Vagina (tissue), 2 donors: ENCODE data around the gene MACROD2. TPM values are rescaled to one million over a fixed set of nuclear protein-coding genes. Genes with fewer than 3 reads are reported as not detected.

Source experiments
- DNase-seq, 2 donors: peaks; one replicate each; pipeline ENCODE4 v3.0.0-alpha.2; 2017; ENCODE audit errors: extremely low spot score in 2 of 2
- H3K27ac ChIP-seq: fragments of 200-600 bp; sonication (generic); one replicate; pipeline ENCODE4 v1.5.1; 2019
- H3K27me3 ChIP-seq: fragments of 200-600 bp; sonication (generic); one replicate; pipeline ENCODE4 v1.5.1; 2019
- H3K36me3 ChIP-seq, 2 donors: fragments of 200-600 bp; sonication (generic); one replicate each; pipeline ENCODE4 v1.5.1; 2017 to 2019
- H3K4me1 ChIP-seq: fragments of 200-600 bp; sonication (generic); one replicate; pipeline ENCODE4 v1.5.1; 2019
- H3K4me3 ChIP-seq, 2 donors: fragments of 200-600 bp; sonication (generic); 1 replicate in 1 of 2; 2 replicates in 1 of 2; pipeline ENCODE4 v1.5.1; 2016 to 2019
- H3K9me3 ChIP-seq: fragments of 200-600 bp; sonication (generic); one replicate; pipeline ENCODE4 v1.5.1; 2019
- POLR2A ChIP-seq, 2 donors: fragments of 450-650 bp; IDR thresholded peaks; one replicate each; pipeline ENCODE4 v1.6.1; 2017; ENCODE audit warnings: antibody characterized with exemption in 2 of 2, mild to moderate bottlenecking in 2 of 2, moderate library complexity in 2 of 2
- POLR2AphosphoS5 ChIP-seq, 2 donors: sonication (generic); formaldehyde crosslinking; IDR thresholded peaks; one replicate each; pipeline ENCODE4 v1.9.0; 2017; ENCODE audit warnings: antibody characterized with exemption in 2 of 2, mild to moderate bottlenecking in 2 of 2, low read depth in 1 of 2; ENCODE audit not compliant: insufficient read depth in 1 of 2
- intact Hi-C: fragments of 100-400 bp; cut with DNase I; formaldehyde crosslinking; loops from one replicate; pipeline ENCODE4 v1.15.1; 2023
- total RNA-seq: library from RNA; depleted of rRNA; stranded (reverse); fragments of >200 nt; gene quantifications from one replicate; pipeline ENCODE4 v1.2.3, GENCODE V29; 2016
- TF ChIP-seq, protein P1 (sequence below), 3 experiments: fragments of 450-650 bp in 2 of 3; fragments of 200-600 bp in 1 of 3; sonication (generic) in 1 of 3; IDR thresholded peaks; one replicate each; pipeline ENCODE4 v1.5.1; 2017 to 2019; ENCODE audit warnings: antibody characterized with exemption in 3 of 3, mild to moderate bottlenecking in 2 of 3, moderate library complexity in 2 of 3

MACROD2 gene
- total RNA-seq, 1 donor from 2014 or later, result 12.5 TPM

DNA sequence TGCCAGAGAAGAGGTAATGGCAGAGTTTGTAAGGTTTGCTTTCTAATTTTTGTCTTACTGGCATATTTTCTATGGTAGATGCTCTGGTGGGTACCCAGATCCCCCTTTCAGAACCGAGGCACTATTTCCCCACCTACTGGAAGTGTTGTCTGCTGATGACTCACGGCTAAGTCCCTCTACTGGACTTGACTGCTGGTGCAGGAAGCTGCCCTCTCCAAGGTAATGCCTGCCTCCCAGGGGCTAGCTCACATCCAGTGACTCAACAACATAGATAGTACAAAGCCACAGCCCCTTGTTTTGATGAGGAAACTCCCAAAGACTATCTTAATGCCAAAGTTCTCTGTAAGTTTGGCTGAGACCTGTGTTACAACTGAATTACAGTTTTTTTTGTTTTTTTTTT is 627.5 kb downstream of the MACROD2 start:
- H3K27ac ChIP-seq, result no peak overlapping the region
- H3K27me3 ChIP-seq, result no peaks in the 10 kb centered on the region
- no peak for DNase-seq
- H3K4me3 ChIP-seq, result no peak overlapping the region
- TF ChIP-seq POLR2AphosphoS5 (IDR thresholded peaks at IDR 0.05; ENCODE audit: insufficient read depth in 1 of 2, low read depth in 1 of 2), result no peak
- TF ChIP-seq POLR2A (IDR thresholded peaks at IDR 0.05), result no peak
- TF ChIP-seq, protein P1, sequence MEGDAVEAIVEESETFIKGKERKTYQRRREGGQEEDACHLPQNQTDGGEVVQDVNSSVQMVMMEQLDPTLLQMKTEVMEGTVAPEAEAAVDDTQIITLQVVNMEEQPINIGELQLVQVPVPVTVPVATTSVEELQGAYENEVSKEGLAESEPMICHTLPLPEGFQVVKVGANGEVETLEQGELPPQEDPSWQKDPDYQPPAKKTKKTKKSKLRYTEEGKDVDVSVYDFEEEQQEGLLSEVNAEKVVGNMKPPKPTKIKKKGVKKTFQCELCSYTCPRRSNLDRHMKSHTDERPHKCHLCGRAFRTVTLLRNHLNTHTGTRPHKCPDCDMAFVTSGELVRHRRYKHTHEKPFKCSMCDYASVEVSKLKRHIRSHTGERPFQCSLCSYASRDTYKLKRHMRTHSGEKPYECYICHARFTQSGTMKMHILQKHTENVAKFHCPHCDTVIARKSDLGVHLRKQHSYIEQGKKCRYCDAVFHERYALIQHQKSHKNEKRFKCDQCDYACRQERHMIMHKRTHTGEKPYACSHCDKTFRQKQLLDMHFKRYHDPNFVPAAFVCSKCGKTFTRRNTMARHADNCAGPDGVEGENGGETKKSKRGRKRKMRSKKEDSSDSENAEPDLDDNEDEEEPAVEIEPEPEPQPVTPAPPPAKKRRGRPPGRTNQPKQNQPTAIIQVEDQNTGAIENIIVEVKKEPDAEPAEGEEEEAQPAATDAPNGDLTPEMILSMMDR (IDR thresholded peaks at IDR 0.05), result no peak
- intact Hi-C loops, result no loop called here
- H3K4me1 ChIP-seq, result no peaks in the 10 kb centered on the region
- H3K36me3 ChIP-seq, result no peaks in the 10 kb centered on the region
- H3K9me3 ChIP-seq, result no peaks in the 10 kb centered on the region

DNA sequence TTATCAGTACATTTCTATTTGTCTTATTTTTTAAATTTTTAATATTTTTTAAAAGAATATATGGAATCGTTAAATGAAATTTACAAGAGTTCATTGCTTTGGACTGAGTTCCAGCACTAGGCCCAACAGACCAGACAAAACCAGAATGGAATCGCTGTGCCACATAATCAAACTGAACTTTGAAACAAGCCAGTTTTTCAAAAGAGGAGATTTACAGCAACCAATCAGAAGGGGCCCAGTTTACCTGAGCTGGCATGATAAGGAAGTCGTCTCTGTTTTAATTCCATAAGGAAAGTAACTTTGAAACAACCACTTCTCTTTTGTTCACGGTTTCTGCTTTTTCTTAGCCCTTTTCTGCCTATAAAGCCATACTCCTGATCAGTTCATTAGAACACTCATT is 635.7 kb downstream of the MACROD2 start:
- TF ChIP-seq POLR2AphosphoS5 (IDR thresholded peaks at IDR 0.05; ENCODE audit: insufficient read depth in 1 of 2, low read depth in 1 of 2) (no peak), POLR2A (IDR thresholded peaks at IDR 0.05) (no peak)
- TF ChIP-seq, protein P1 (IDR thresholded peaks at IDR 0.05), result no peak
- intact Hi-C loops, result no loop called here
- Histone ChIP-seq H3K4me3 (no peak overlapping the region), H3K27me3 (no peaks in the 10 kb centered on the region), H3K4me1 (no peaks in the 10 kb centered on the region), H3K36me3 (no peaks in the 10 kb centered on the region), H3K27ac (no peak overlapping the region), H3K9me3 (no peaks in the 10 kb centered on the region)
- DNase-seq, result no peak

DNA sequence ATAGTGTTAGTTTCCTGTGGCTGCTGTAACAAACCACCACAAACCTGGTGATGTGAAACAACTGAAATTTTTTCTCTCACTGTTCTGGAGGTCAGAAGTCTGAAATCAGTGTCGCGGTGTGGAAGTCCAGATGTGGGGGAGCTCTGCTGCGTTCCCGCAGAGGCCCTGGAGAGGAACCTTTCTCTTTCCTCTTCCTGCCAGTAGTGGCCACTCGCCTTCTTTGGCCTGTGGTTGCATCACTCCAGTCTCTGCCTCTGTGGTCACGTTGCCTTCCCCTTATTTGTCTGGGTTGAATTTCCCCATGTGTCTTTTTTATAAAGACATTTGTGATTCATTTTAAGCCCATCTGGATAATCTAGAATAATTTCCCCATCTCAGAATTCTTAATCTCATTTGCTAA is 637.6 kb downstream of the MACROD2 start:
- H3K36me3 ChIP-seq, result no peaks in the 10 kb centered on the region
- intact Hi-C loops, result no loop called here
- H3K4me1 ChIP-seq, result no peaks in the 10 kb centered on the region
- no peaks in the 10 kb centered on the region for H3K27me3 ChIP-seq
- H3K9me3 ChIP-seq, result no peaks in the 10 kb centered on the region
- DNase-seq, result no peak
- TF ChIP-seq, protein P1 (IDR thresholded peaks at IDR 0.05), result no peak
- TF ChIP-seq POLR2AphosphoS5 (IDR thresholded peaks at IDR 0.05; ENCODE audit: insufficient read depth in 1 of 2, low read depth in 1 of 2) (no peak), POLR2A (IDR thresholded peaks at IDR 0.05) (no peak)
- H3K27ac ChIP-seq, result no peak overlapping the region
- no peak overlapping the region for H3K4me3 ChIP-seq

DNA sequence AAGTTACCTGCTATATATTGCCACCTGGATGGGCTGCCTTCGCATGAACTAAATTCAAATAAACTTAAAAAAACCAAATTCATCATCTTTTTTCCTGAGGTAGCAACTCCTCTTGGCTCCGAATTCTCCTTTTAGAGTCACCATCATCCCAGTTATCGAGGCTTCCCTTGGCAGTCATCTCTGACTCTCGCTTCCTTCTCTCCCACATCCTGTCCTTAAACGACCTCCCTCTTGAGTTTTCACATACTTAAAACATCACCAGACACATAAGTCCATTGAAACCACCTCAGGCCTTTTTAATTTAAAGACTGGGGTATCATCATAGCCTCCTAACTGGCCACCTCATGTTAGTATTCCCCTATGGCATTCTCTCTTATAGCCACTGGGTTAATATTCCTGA is 638.2 kb downstream of the MACROD2 start:
- intact Hi-C loops, result no loop called here
- TF ChIP-seq, protein P1 (IDR thresholded peaks at IDR 0.05), result no peak
- TF ChIP-seq POLR2AphosphoS5 (IDR thresholded peaks at IDR 0.05; ENCODE audit: insufficient read depth in 1 of 2, low read depth in 1 of 2), result no peak
- no peak overlapping the region for H3K27ac ChIP-seq
- H3K4me1 ChIP-seq, result no peaks in the 10 kb centered on the region
- no peak for DNase-seq
- no peaks in the 10 kb centered on the region for H3K27me3 ChIP-seq
- no peaks in the 10 kb centered on the region for H3K9me3 ChIP-seq
- H3K4me3 ChIP-seq, result no peak overlapping the region
- no peaks in the 10 kb centered on the region for H3K36me3 ChIP-seq

DNA sequence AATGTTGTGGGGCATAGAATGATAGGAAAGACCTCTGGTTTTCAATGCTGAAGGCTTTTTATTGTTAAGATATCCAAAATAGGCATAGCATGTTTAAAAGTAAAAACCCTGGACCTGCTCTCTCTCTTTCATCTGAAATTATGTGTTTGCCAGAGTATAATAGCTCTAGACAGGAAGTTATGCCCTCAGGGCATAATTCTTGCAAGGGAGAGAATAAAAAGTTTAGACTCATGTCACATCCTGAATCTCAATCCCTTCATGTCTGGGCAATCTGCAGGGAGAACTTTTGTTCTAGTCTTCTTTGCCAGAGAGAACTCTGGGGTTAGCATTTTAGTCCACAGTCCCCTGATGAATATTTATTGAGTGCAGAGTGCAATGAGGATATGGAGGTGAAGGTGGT is 639.3 kb downstream of the MACROD2 start:
- no peaks in the 10 kb centered on the region for H3K27me3 ChIP-seq
- no peak overlapping the region for H3K4me3 ChIP-seq
- no peak for DNase-seq
- H3K4me1 ChIP-seq, result no peaks in the 10 kb centered on the region
- TF ChIP-seq, protein P1 (IDR thresholded peaks at IDR 0.05), result no peak
- H3K9me3 ChIP-seq, result no peaks in the 10 kb centered on the region
- H3K36me3 ChIP-seq, result no peaks in the 10 kb centered on the region
- intact Hi-C loops, result no loop called here
- H3K27ac ChIP-seq, result no peak overlapping the region
